Measurements from ENCODE around the gene DCTPP1. TPM values are rescaled to one million over a fixed set of nuclear protein-coding genes. Genes with fewer than 3 reads are reported as not detected.

Gene DCTPP1
- total and polyA plus RNA-seq, 2 of the 13 experiments (the other 11 are each of a cell fraction or from before 2014, with no cell fraction given): 54.8 to 74.4 TPM

DNA sequence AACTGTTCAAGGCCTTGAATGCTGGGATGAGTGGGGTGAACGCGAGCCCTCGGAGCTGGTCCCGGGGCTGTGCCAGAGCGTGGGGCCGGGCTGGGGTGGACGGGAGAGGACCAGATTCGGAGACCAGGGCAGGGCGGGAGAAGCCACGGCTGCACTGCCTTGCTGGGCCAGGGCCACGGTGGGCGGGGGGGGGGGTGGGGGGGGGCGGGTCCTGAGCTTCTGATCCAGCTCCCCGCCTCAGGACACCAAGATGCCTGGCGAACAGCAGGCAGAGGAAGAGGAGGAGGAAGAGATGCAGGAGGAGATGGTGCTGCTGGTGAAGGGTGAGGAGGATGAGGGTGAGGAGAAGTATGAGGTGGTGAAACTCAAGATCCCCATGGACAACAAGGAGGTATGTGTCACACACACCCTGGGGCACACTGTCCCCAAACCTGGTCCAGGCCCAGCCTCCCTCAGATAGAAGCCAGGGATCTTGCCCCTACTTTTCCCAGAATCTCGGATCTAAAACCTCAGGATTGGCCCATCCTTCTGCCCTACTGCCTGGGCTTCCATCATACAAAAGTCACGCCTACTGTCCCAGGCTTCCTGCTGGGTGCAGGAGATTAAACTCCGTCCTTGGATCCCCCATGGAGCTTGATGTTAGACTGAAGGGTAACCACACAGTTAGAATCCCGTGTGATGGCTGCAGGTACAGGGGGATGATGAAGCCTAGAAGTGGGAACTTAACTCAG, 21.9 kb downstream of the DCTPP1 start (continued):
- TF ChIP-seq, protein P1, sequence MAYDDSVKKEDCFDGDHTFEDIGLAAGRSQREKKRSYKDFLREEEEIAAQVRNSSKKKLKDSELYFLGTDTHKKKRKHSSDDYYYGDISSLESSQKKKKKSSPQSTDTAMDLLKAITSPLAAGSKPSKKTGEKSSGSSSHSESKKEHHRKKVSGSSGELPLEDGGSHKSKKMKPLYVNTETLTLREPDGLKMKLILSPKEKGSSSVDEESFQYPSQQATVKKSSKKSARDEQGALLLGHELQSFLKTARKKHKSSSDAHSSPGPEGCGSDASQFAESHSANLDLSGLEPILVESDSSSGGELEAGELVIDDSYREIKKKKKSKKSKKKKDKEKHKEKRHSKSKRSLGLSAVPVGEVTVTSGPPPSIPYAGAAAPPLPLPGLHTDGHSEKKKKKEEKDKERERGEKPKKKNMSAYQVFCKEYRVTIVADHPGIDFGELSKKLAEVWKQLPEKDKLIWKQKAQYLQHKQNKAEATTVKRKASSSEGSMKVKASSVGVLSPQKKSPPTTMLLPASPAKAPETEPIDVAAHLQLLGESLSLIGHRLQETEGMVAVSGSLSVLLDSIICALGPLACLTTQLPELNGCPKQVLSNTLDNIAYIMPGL (CRISPR knock-in tag; IDR thresholded peaks at IDR 0.05; ENCODE audit: borderline replicate concordance in 1 of 2, low read depth in 1 of 2): 0 out of 4 replicates have a peak, but pooled peaks of 1 of the 2 experiments have one; percentile 46
- TF ChIP-seq ZC3H4 (CRISPR knock-in tag; IDR thresholded peaks at IDR 0.05; ENCODE audit: borderline replicate concordance): no peak
- TF ChIP-seq, protein P2, sequence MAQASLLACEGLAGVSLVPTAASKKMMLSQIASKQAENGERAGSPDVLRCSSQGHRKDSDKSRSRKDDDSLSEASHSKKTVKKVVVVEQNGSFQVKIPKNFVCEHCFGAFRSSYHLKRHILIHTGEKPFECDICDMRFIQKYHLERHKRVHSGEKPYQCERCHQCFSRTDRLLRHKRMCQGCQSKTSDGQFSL (CRISPR knock-in tag; IDR thresholded peaks at IDR 0.05): peak; percentile 18; the same call in 1 of the 2 replicates

DNA sequence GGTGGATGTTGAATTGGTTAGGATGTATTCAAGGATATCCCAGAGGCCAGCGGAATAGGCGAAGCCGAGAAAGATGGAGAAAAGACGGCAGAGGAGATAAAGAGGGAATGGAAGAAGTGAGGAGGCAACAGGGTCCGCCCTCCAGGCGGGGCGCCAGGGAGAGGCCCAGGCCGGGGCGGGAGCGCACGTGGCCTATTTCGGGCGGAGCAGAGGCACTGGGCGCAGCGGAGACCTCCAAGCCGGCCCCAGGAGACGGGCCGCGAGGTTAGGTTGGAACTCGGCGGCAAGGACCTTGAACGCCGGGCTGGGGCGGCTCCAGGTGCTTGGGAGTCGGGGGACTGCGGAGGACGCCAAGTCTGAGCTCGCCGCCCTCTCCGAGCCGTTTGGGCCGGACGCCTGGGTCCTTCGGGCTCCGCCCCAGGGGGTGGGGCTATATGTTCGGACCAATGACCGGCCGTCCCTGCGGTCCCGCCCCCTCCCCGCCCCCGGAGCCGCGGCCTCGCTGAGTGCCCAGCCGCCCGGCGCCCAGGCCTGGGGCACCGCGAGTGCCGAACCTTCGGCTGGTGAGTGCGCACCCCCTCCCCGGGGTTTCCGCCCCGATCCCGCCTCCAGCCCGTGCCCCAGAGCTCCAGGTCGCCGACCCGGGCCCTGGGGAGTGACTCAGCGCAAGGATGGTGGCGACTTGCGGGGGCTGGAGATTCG, 22.6 kb downstream of the DCTPP1 start, which contains the start of gene ZNF771:
Gene ZNF771, plus strand, starts transcription at position 505 of the 702 bp plus-strand sequence. CDS start 448 bp downstream, outside the sequence.
- Histone ChIP-seq H3K27me3 (ENCODE audit: control insufficient read depth in 1 of 2, insufficient read depth in 2 of 2, low read length in 2 of 2) (no peaks in the 10 kb centered on the region), H4K20me1 (ENCODE audit: insufficient read depth, low read length) (no peaks in the 10 kb centered on the region), H3K4me1 (ENCODE audit: insufficient read depth, low read length) (peaks cover 39% of the 10 kb centered on the region), H3K9ac (ENCODE audit: insufficient read depth, low read depth, low read length) (peak within 1 kb of the TSS; percentile 88), H3K79me2 (ENCODE audit: insufficient read depth, low read length) (peaks cover 9% of the 10 kb centered on the region), H3K4me3 (replicated peaks in 1 of 3; ENCODE audit: insufficient read depth in 1 of 3, low read depth in 2 of 3, low read length in 3 of 3) (peak within 1 kb of the TSS; percentile 87 to 96 (median 91)), H2AFZ (ENCODE audit: low read length) (peak within 1 kb of the TSS; percentile 16), H3K4me2 (ENCODE audit: low read depth, low read length) (peak within 1 kb of the TSS; percentile 93), H3K36me3 (replicated peaks in 1 of 2; ENCODE audit: control insufficient read depth in 1 of 2, insufficient read depth in 2 of 2, low read length in 2 of 2) (peaks cover 8 to 11% of the 10 kb centered on the region in 2 experiments), H3K9me3 (ENCODE audit: low read length) (no peaks in the 10 kb centered on the region), H3K27ac (ENCODE audit: extremely low read length, insufficient read depth, low read length) (peak within 1 kb of the TSS; percentile 85)
- FAIRE-seq: peak; percentile 15
- intact Hi-C loops (cut with micrococcal nuclease; ENCODE audit: unreplicated experiment): loop anchor here (1.0 kb wide), 1 partner anchor 37 kb away; the partner anchor contains the start of gene TBC1D10B
- CTCF ChIA-PET (ENCODE audit: low intra/inter-chr PET ratio, low total read pairs): interaction anchor here (0.7 kb wide), 1 partner anchor 12 kb away, joined by 3 read pairs; no protein-coding TSS in a partner anchor
- BruUV-seq (replicated peaks): TSS peak; percentile 95
- ATAC-seq: peak; percentile 88
- in situ Hi-C loops (cut with HindIII; ENCODE audit: extremely low pct_ligation_motif_present, low pct_unique_long_range_greater_than_20kb): no loop called here
- DNase-seq (ENCODE audit: low spot score): peak; percentile 84
- POLR2A ChIA-PET: interaction anchor here (0.6 to 4.9 kb wide), 34 partner anchors 9 to 575 kb away, joined by 3 to 70 read pairs (median 4); partner anchors contain the start of genes ALDOA, CD2BP2, DCTPP1 and SEPTIN1
- 4% methylated on average over 26 of the region's 65 CpGs for WGBS (ENCODE audit: low lambda C conversion rate)
- TF ChIP-seq ZNF124 (CRISPR knock-in tag; IDR thresholded peaks at IDR 0.05) (peak; percentile 81; the same call in 1 of the 2 replicates), ZNF724P (CRISPR knock-in tag; IDR thresholded peaks at IDR 0.05; ENCODE audit: borderline replicate concordance) (peak; percentile 92; the same call in 1 of the 2 replicates), KAT8 (CRISPR knock-in tag; IDR thresholded peaks at IDR 0.05) (peak; percentile 77), ZNF772 (CRISPR knock-in tag; IDR thresholded peaks at IDR 0.05) (peak; percentile 85), ZNF12 (CRISPR knock-in tag; IDR thresholded peaks at IDR 0.05) (peak; percentile 55; the same call in 1 of the 2 replicates), HNRNPH1 (optimal IDR thresholded peaks at IDR 0.05; ENCODE audit: low read depth, low read length) (no peak)
- TF ChIP-seq, protein P3, sequence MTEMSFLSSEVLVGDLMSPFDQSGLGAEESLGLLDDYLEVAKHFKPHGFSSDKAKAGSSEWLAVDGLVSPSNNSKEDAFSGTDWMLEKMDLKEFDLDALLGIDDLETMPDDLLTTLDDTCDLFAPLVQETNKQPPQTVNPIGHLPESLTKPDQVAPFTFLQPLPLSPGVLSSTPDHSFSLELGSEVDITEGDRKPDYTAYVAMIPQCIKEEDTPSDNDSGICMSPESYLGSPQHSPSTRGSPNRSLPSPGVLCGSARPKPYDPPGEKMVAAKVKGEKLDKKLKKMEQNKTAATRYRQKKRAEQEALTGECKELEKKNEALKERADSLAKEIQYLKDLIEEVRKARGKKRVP (CRISPR knock-in tag; IDR thresholded peaks at IDR 0.05): peak in 1 of 2 experiments; percentile 5; a peak in 2 of 4 replicates
- TF ChIP-seq, protein P4, sequence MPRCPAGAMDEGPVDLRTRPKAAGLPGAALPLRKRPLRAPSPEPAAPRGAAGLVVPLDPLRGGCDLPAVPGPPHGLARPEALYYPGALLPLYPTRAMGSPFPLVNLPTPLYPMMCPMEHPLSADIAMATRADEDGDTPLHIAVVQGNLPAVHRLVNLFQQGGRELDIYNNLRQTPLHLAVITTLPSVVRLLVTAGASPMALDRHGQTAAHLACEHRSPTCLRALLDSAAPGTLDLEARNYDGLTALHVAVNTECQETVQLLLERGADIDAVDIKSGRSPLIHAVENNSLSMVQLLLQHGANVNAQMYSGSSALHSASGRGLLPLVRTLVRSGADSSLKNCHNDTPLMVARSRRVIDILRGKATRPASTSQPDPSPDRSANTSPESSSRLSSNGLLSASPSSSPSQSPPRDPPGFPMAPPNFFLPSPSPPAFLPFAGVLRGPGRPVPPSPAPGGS (CRISPR knock-in tag; IDR thresholded peaks at IDR 0.05): peak; percentile 90; the same call in 1 of the 2 replicates
- TF ChIP-seq, protein P1 (CRISPR knock-in tag; IDR thresholded peaks at IDR 0.05; ENCODE audit: borderline replicate concordance in 1 of 2, low read depth in 1 of 2): peak in 1 of 2 experiments; percentile 82; a peak in 3 of 4 replicates

Measured in HepG2 (cell line).